Dermis blood vessel endothelial cell (primary cell): Measurements from ENCODE around the gene COX7A1. TPM values are rescaled to one million over a fixed set of nuclear protein-coding genes. Genes with fewer than 3 reads are reported as not detected.
A peak's percentile ranks its signal among the peaks of the same experiment; 100 is the strongest.
"Not testable (repeated sequence)": the region's sequence is repeated elsewhere in the genome, so short reads cannot be mapped to it uniquely, and the experiment has no call there.

Experiments used
- DNase-seq: peaks from one replicate; pipeline ENCODE4 v3.0.0; 2010
- total RNA-seq: library from RNA; depleted of rRNA; stranded (reverse); fragments of >200 nt; gene quantifications from 2 replicates; pipeline ENCODE4 v1.2.3, GENCODE V29; 2014

The COX7A1 gene
- 7.1 and 24.0 TPM in 2 replicates for total RNA-seq

- DNase-seq, result peak; percentile 59
Observed at GRCh38 chr19:36152352-36153091, at the start of gene COX7A1. TSS of gene COX7A1 (minus strand) at chr19:36152447. CDS start at chr19:36152407, 40 bp downstream.

DNA sequence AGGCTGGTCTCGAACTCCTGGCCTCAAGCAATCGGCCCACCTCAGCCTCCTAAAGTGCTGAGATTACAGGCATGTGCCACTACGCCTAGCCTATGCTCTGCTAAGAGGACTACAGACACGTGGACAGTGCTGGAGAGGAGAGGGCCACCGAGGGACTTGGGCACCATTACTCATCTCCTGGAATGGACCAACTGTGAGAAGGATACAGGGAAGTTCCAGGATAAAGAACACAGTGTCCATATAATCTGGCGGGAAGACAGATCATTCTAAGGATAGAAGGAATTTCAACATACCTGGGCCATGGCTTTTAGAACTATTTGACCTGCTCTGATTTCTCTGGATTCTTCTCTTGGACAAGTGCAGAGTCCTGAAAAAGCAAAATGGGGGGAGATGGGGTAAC is 49.4 kb upstream of the COX7A1 start:
- no peak for DNase-seq

GRCh38 chr19:36198119-36198518 is 45.9 kb upstream of the COX7A1 start:
- no peak for DNase-seq

GRCh38 chr19:36196249-36196648 is 44.0 kb upstream of the COX7A1 start:
- DNase-seq, result no peak

- DNase-seq, result not testable (repeated sequence)
Observed at GRCh38 chr19:36186722-36187121, 34.5 kb upstream of the COX7A1 start.

DNA sequence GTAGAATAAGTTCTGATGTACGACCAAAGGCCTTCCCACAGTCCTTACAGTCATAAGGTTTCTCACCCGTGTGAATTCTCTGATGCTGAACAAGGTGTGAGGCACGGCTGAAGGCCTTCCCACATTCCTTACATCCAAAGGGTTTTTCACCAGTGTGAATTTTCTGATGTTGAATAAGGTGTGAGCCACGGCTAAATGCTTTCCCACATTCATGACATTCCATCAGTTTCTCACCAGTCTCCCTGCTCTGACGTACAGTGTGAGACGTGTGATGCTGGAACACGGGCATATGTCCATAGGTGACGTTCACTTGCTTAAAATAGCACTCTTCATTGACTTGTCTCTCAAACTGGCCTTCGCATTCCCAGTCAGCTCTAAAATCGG is 31.0 kb upstream of the COX7A1 start:
- no peak for DNase-seq

- DNase-seq, result no peak
Observed at GRCh38 chr19:36182612-36183244, 30.5 kb upstream of the COX7A1 start.

GRCh38 chr19:36179077-36179476 is 26.8 kb upstream of the COX7A1 start:
- not testable (repeated sequence) for DNase-seq

GRCh38 chr19:36173846-36174245 is 21.6 kb upstream of the COX7A1 start:
- DNase-seq, result not testable (repeated sequence)

- no peak for DNase-seq
Observed at GRCh38 chr19:36172852-36173251, 20.6 kb upstream of the COX7A1 start.

DNA sequence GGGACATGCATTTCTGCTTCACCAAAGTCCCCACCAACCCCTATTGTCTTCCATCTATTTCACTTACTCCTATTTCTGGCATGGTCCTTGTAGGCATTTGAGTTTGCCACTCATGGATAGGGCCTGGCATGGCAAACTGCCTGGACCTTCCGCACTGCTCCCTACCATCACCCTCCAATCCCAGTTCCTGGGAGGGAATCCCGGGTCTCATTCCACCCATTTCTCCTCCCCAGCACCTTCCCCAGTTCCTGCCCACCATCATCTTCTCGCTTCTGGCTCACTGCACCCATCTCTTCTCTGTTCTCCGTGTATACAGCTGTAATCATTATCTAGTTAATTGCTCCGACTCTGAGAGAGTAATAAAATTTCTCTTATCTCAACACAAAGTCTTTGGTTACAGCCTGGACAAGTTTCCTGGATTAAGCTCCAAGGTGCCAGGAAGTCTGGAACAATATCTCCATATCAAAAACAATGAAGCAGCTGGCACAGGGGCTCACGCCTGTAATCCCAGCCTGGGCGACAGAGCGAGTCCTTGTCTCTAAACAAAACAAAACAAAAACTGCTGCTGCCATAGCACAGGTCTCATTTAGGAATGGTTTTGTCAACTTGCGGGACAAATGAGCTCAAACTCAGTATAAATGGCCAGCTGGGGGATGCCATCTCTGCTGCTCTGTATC is 17.0 kb upstream of the COX7A1 start:
- peak; percentile 91 for DNase-seq

DNA sequence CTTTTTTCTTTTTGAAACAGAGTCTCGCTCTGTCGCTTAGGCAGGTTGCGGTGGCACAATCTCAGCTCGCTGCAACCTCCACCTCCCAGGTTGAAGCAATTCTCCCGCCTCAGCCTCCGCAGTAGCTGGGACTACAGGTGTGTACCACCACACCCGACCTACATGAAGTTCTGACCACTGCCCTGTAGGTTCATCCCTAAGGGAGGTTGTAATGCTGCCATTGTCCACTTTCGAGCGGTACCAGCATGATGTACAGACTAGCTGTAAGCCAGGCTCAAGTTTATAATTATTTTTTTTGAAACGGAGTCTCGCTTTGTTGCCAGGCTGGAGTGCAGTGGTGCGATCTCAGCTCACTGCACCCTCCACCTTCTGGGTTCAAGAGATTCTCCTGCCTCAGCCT is 11.6 kb upstream of the COX7A1 start:
- no peak for DNase-seq

GRCh38 chr19:36160821-36161596 is 8.8 kb upstream of the COX7A1 start:
- DNase-seq, result no peak

GRCh38 chr19:36153126-36153525 is 879 bp upstream of the COX7A1 start:
- no peak for DNase-seq

DNA sequence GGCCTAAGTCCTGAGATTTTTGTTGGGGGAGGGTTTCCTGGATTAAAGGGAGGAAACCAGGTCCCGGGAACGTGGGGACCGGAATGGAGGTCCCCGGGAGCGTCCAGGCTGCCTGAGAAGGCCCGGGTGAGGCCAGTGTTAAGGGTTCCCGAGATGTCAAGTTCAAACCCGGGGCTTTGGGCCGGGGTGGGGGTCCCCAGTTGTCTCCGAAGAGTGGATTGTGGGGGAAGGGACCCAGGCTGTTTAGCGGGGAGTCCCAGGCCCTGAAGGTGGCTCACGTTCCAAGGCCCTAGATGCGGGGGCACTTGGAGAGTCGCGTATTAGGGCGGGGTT is 262 bp downstream of the COX7A1 start:
- DNase-seq, result peak; percentile 23

- DNase-seq, result peak; percentile 47
Observed at GRCh38 chr19:36151144-36152018, 866 bp downstream of the COX7A1 start.

- DNase-seq, result no peak
Observed at GRCh38 chr19:36150586-36150985, 1.7 kb downstream of the COX7A1 start.

- no peak for DNase-seq
Observed at GRCh38 chr19:36149673-36150406, 2.4 kb downstream of the COX7A1 start.

- no peak for DNase-seq
Observed at GRCh38 chr19:36144624-36145023, 7.6 kb downstream of the COX7A1 start.

GRCh38 chr19:36142496-36142895 is 9.8 kb downstream of the COX7A1 start:
- DNase-seq, result no peak

GRCh38 chr19:36142046-36142445 is 10.2 kb downstream of the COX7A1 start:
- no peak for DNase-seq
